Suprapubic skin (tissue), 4 donors: ENCODE data around the gene TTC39A.

Experiments used
- EP300 ChIP-seq: sonication (generic); formaldehyde crosslinking; IDR thresholded peaks from one replicate; pipeline ENCODE4 v1.6.1; 2017; ENCODE audit warnings: antibody characterized with exemption
- POLR2A ChIP-seq, 2 donors: fragments of 450-650 bp; IDR thresholded peaks; one replicate each; pipeline ENCODE4 v1.6.1; 2017; ENCODE audit warnings: antibody characterized with exemption in 2 of 2, mild to moderate bottlenecking in 2 of 2, moderate library complexity in 2 of 2
- POLR2AphosphoS5 ChIP-seq, 3 donors: sonication (generic); formaldehyde crosslinking; IDR thresholded peaks; one replicate each; pipeline ENCODE4 v1.6.1; 2017; ENCODE audit warnings: antibody characterized with exemption in 3 of 3
- TF ChIP-seq, protein P1 (sequence below), 2 donors: fragments of 200-600 bp in 1 of 2; fragments of 450-650 bp in 1 of 2; sonication (generic) in 1 of 2; IDR thresholded peaks; one replicate each; pipeline ENCODE4 v1.5.1; 2016 to 2019; ENCODE audit warnings: antibody characterized with exemption in 2 of 2, mild to moderate bottlenecking in 1 of 2, moderate library complexity in 1 of 2

DNA sequence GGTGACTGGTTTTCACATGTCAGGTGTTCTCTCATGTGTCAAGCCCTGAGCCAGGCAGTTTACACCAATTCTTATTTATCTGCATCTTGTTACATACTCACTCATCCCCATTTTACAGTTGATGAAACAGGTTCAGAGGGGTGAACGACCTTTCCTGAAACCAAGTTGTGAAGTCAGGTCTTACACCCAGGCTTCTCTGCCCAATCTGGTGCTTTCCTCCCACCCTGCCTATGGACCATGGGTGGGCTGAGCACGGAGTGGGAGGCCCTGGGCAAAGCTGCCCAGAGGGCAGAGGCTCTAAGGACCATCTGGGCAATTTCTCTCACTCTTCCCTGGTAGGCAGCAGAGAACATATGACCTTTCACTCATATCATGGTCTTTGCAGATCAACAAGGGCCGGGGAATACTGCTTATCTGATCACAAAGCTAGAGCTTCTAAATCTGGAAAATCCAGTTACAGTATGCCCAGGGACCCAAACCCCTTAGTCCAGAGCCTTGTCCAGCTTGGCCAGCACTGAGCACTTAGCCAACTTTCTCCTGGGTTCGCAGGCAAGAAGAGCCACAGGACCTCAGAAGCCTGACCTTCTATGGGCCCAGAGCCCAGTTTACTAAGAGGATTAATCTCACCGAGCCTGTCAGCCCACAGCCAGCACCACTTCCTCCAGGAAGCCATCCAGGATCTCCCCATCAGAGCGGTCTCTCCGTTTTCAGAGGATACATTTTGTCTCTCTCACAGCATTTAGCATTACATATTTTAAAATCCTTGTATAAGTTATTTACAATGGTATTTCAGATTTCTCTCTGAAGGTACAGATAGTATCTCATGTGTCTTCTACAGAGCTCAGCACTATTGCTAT, 16.0 kb upstream of the TTC39A start:
- TF ChIP-seq, protein P1, sequence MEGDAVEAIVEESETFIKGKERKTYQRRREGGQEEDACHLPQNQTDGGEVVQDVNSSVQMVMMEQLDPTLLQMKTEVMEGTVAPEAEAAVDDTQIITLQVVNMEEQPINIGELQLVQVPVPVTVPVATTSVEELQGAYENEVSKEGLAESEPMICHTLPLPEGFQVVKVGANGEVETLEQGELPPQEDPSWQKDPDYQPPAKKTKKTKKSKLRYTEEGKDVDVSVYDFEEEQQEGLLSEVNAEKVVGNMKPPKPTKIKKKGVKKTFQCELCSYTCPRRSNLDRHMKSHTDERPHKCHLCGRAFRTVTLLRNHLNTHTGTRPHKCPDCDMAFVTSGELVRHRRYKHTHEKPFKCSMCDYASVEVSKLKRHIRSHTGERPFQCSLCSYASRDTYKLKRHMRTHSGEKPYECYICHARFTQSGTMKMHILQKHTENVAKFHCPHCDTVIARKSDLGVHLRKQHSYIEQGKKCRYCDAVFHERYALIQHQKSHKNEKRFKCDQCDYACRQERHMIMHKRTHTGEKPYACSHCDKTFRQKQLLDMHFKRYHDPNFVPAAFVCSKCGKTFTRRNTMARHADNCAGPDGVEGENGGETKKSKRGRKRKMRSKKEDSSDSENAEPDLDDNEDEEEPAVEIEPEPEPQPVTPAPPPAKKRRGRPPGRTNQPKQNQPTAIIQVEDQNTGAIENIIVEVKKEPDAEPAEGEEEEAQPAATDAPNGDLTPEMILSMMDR (IDR thresholded peaks at IDR 0.05): no peak
- TF ChIP-seq POLR2AphosphoS5 (IDR thresholded peaks at IDR 0.05) (no peak), POLR2A (IDR thresholded peaks at IDR 0.05) (no peak), EP300 (no peak)
